GM21381 (cell line): ENCODE results near the gene KMT2D.

Experiments
- ATAC-seq: cut with Tn5 transposase; IDR thresholded peaks from one replicate; pipeline ENCODE4 v1.9.1; 2021; ENCODE audit warnings: mild to moderate bottlenecking, moderate library complexity; ENCODE audit not compliant: unreplicated experiment

KMT2D gene

DNA sequence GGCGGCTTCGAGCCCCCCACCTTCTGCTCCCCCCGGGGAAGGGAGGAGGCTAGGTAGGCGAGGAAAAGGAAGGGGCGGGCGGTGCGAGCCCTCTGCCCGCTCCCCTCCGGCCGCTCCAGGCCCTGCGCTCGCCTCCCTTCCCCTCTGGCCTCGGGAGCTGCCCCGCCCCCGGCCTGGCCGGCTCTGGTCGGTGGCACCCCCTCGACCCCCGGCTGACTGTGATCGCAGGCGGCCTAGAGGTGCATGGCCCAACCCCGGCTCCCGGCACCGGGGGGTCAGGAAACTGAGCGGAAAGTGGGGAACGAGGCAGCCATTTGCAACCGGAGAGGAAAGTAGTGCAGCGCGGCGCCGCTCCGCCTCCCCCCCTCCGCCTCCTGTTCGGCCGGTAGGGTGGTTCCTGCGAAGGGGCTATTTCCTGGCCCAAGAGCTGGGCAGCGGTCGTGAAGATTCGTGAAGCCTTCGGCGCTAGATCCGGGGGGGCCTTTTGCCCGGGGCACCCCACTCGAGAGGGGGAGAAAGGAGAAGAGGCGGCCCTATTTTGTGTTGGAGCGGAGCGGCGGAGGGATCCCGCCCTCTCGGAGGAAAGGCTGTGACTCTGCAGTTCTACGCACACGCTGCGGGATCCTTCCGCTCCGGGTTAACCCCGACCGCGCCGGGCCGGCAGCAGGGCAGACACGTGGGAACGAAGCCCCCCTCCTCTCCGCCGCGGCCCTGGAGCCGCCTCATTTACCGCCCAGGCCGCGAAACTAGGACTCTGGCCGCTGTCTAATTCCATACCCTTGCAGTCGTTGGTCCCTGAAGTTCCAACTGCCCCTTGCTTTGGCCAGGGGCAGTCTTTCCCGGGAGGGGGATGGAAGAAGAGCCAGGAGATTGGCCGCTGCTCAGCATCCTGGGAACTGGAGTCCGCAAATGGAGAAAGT lies at the start of gene KMT2D:
TSS of gene KMT2D (minus strand) at position 558 of the 920 bp plus-strand sequence. CDS start 5,470 bp downstream, outside the sequence.
- ATAC-seq: peak; percentile 52

DNA sequence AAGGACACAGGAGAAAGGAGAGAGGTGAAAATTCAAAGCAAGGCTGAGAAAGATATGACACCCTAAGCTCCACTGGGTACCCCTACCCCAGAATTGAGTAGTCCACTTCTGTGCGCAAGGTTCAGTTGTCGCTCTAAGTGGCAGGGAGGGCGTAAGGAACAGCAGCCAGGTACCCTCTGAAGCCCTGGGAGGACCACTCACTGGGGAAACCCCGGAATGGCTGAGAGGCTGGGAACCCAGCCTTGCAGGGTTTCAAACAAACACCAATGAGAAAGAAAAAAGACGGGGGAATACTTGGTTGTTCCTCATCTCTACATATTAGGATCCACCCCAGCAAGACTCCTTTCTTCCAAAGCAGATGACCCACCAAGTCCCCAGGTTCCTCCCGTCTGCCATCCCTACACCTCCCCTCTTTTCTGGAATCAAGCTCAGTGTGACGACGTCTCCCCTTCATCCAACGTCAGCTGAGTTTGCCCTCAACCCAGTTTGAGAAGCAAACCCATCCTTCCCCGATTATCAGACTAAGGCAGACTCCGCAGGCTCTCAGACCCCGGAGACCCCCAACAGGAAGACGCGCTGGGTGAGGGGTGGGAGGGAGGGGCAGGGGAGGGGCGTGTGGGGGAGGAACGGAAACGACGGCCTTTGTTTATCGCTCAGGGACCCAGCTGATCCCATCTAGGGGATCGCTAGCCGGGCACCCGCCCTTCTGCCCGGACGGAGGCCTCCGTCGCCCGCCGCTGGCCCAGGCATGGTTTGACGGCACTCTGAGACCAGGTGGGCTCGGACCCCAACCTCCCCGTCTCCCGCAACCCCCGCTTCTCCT lies 49.3 kb upstream of the KMT2D start:
- no peak for ATAC-seq

GRCh38 chr12:49108958-49109404 lies 48.4 kb upstream of the KMT2D start:
- ATAC-seq: no peak

GRCh38 chr12:49105504-49106084 lies 45.0 kb upstream of the KMT2D start:
- no peak for ATAC-seq

DNA sequence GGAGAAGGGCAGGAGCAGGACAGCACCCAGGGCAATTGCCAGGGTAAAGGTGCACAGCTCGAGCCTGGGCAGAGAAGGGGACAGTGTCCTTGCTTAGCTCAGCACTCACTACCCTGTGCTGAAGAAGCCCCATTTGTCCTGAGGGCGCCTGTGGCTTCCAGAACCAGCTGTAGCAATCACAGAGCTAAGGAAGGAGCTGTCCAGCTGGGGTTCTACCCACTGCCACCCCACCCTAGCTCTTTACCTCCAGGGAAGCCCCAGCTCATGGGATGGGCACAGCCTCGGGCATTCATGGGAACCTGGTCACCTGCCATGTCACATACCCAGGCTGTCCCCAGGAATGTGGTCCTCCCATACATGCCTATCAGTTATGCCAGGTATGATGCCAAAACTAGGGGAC lies 44.2 kb upstream of the KMT2D start:
- no peak for ATAC-seq

- ATAC-seq: no peak
Measured at GRCh38 chr12:49100380-49100779, 39.8 kb upstream of the KMT2D start.

DNA sequence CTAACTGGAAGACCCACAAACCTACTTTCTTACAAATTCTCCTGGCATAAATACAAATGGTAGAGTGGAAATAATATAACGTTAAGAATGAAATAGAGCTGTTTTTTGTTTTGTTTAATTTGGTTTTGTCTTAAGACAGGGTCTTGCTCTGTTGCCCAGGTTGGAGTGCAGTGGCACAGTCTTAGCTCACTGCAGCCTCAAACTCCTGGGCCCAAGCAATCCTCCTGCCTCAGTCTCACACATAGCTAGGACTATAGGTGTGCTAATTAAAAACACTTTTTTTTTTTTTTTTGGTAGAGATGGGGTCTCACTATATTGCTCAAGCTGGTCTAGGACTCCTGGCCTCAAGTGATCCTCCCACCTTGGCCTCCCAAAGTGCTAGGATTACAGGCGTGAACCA lies 38.1 kb upstream of the KMT2D start:
- no peak for ATAC-seq

- ATAC-seq: no peak
Measured at GRCh38 chr12:49098035-49098451, 37.4 kb upstream of the KMT2D start.

- ATAC-seq: no peak
Measured at GRCh38 chr12:49097381-49097780, 36.8 kb upstream of the KMT2D start.

- ATAC-seq: no peak
Measured at GRCh38 chr12:49094975-49095365, 34.4 kb upstream of the KMT2D start.

DNA sequence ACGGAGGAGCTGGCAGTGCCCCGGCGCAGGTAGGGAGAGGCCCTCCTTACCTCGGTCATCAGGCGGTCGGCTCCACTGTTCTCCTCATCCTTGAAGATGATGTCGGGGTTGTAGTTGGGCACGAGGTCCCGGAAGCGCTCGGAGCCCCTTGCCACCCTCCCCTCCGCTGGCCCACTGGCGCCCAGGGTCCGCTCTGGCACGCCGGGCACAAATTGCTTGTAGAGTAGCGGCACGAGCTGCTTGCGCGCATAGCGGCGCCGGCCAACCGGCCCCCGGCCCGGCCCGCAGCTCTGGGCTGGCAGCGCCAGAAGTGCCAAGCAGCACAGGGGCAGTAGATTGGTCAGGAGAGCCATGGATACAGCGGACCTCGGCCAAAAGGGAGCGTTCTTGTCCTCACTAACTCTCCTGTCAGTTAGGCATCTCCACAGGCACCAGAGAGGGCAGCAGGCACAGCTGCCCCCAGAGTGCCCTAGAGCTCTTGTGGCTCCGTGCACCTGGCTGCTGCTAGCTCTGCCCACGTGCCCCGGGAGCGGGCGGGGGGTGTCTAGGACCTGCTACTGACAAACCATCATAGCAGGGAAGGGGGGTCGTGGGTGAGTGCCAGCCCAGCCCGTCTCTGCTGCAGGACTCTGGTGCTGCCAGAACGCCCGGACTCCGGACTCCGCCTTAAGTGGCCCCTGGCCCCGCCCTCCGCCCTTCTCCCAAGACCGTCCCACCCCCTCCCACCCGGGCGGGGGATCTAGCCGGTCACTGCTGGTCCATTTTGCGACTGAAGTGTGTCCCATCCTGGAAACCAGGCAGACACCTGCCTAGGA lies 33.8 kb upstream of the KMT2D start, which contains the start of gene DHH:
TSS of gene DHH (minus strand) at position 642 of the 815 bp plus-strand sequence. CDS start at position 353, 289 bp downstream.
- no peak for ATAC-seq

- ATAC-seq: no peak
Measured at GRCh38 chr12:49093792-49094159, 33.2 kb upstream of the KMT2D start.

DNA sequence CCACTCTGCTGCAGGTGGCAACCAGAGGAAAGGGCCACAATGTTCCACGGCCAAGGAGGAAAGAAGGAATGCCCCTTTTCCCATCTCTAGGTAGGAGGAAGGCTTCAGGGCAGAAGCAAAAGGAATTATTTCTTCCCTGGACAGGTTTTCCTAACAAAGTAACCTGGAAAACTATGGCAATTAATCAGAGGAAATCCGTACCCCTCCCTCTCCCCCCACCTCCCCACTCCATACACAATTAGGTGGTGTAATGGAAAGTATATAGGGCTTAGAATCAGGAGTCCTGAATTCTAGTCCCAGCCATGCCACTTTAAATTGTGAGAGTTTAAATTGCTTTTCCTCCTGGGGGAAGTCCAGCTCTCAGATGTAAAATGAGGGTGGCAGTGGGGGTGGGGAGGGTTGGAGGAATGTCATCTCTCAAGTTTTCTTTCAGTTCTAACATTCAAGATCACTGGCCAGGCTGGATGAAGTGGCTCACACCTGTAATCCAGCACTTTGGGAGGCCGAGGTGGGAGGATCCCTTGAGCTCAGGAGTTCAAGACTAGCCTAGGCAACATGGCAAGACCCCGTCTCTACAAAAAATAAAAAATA lies 32.3 kb upstream of the KMT2D start:
- no peak for ATAC-seq

GRCh38 chr12:49092086-49092815 lies 31.7 kb upstream of the KMT2D start:
- ATAC-seq: no peak

DNA sequence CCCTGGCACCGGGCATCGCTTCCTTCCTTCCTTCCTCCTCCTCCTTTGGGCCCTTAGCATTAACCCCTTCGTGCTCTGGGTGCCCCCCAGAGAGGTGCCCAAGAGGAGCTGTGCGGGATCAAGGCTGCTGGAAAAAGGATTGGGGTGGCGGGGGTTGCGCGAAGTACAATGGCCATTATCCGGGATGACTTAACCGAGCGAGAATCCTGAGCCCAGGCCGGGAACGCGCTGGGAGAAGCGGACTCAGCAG lies 31.2 kb upstream of the KMT2D start:
- ATAC-seq: no peak

DNA sequence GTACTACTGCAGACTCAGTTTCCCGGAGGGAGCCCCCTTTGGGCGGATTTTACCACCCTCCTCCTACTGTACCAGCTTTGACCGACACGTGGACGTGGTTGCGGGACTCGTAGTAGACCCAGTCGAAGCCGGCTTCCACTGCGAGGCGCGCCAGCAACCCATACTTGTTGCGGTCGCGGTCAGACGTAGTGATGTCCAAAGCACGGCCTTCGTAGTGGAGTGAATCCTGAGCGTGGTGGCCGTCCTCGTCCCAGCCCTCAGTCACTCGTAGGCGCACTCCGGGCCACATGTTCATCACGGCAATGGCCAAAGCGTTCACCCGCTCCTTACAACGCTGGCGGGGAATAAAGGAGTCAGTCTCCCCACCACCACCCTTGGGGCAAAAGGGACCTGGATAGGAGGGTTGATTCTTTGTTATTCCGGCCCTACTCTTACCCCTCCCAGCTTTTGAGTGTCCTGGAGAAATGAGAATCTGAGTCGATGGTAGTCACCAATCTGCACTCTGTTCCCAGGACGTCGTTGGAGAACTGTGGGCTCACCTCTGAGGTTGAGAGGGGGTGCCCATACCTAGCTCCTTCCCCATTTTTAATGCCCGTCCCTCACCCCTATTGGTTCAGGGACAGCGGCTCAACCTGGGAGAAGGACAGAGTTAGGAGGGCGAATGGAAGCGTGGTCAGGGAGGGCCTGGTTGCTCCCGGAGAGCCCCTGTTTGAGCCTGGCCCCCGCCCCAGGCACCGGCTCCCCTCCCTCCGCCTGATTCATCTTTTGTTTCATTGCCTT lies 30.7 kb upstream of the KMT2D start:
- ATAC-seq: no peak

DNA sequence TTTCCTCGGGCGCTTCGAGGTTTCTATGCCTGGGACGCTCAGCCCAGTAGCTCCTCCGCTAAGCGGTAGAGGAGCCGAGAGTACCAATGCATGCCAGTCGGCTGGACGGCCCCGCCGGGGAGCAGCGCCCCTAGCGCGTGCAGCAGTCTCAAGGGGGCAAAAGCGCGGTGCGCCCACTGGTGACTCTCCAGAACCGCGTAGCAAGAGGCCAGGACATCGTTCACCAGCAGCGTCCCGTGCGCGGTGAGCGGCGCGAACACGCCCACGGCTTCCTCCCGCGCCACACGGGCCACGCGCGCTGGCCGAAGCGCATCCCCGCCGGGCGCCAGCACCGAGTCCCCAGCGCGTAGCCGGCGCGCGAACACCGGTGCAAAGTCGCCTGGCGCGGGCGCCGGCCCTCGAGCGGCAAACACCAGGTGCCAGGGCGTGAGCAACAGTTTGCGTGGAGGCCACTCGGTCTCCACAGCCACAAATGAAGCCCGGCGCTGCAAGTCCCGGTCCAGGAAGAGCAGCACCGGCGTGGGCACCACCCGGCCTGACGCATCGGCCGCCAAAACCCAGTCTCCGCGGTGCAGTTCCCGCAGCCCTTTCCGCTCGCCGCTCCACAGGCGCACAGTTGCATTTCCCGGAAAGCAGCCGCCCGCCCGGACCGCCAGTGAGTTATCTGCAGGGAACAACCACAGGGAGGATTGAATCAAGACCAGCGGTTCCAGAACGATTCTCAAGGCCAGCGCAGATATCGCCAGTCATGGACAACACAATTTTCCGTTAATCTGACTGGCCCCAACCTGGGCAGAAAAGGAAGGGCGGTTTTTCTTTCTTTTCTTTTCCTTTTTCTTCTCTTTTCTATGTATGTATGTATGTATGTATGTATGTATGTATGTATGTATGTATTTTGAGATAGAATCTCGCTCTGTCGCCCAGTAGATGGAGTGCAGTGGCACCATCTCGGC lies 29.5 kb upstream of the KMT2D start:
- no peak for ATAC-seq

GRCh38 chr12:49088932-49089330 lies 28.3 kb upstream of the KMT2D start:
- no peak for ATAC-seq
